GM21529 (cell line): ENCODE data around the gene TREML4.

Experiments
- ATAC-seq: cut with Tn5 transposase; IDR thresholded peaks from one replicate; pipeline ENCODE4 v1.9.1; 2021; ENCODE audit not compliant: unreplicated experiment

The TREML4 gene

DNA sequence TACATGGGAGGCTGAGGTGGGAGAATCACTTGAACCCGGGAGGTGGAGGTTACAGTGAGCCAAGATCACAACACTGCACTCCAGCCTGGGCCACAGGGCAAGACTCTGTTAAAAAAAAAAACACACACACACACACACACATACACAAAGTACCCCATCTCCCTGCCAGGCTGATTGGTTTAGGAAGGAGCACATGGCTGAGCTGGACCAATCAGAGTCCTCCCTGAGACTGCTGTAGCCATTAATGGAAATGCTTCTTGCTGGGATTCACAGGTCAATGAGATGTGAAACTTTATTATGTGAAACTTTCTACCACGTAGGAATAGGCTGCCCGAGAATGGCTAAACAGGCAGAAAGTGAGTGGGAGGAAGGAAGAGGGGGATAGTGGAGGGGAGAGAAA lies 55.5 kb downstream of the TREML4 start:
- ATAC-seq = no peak

GRCh38 chr6:41284726-41285125 lies 56.6 kb downstream of the TREML4 start:
- no peak for ATAC-seq

DNA sequence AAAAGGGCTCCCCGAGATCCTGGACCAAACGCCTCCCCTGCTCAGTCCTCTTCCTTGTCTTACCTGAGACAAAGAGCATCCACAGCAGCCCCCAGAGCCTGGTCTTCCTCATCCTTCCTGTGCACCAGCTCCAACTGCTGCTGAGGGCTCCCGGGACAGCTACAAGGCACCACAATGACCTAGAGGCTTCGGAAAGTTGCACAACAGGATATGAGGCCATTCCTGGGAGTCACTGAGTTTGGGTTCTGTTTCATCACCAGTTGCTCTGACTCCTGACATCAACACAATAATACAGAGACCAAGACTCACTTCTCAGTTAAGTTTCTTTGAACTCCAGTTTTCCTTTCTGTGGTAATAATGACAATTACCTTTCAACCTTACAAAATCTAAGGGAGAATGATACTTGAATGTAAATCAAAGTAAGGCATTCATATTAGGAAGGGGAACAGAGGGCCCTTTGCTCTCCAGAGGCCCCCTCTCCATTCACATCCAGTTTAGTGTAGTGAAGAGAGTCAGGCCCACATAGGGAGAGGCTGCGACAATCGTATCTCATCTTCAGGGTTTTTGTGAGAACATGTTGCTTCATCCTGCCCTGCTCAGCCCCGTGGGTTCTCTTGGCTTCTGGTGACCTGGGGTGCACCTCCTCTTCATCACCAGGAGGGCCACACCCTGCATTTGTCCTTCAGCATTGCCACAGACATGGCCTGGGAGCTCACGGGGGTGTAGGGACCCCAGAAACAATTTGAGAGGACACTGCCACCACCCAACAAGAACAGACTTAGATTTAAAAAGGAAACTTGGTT lies 58.6 kb downstream of the TREML4 start, which contains the start of gene TREM1:
TSS of gene TREM1 (minus strand) at position 139 of the 803 bp plus-strand sequence. CDS start at position 112, 27 bp downstream.
- ATAC-seq = no peak

DNA sequence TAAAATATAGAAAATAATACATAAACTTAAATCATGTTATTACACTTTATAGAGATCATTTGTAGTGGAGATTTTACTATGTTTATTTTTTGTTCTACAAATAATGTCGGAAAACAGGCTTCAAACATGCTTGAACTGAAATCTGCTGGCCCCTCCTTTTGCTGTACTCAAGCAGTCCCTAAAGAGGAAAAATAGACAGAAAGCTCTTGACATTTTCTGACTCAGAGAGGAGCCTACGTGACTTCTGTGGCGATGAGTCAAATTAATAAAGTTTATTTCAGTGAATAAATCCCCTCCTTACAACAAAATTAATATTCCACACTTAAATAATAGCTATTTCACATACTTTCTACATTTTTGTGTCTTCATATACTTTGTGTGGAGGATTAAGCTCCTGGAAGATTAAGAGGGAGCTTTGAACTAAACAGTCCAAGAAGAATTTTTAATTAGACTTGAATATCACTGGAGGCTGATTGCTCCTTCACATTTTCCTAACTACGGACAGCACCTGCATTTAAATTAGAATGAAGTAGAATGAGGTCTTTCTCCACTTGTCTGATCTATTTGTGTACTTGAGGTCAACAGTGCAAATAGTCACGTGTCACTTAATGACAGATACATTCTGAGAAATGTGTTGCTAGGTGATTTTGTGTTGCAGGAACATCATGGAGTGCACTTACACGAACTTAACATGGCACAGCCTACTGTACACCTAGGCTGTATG lies 60.0 kb downstream of the TREML4 start:
- ATAC-seq = peak; percentile 71
